ENCODE data around the gene ELMO3.
A peak's percentile ranks its signal among the peaks of the same experiment; 100 is the strongest.

ELMO3 gene

DNA sequence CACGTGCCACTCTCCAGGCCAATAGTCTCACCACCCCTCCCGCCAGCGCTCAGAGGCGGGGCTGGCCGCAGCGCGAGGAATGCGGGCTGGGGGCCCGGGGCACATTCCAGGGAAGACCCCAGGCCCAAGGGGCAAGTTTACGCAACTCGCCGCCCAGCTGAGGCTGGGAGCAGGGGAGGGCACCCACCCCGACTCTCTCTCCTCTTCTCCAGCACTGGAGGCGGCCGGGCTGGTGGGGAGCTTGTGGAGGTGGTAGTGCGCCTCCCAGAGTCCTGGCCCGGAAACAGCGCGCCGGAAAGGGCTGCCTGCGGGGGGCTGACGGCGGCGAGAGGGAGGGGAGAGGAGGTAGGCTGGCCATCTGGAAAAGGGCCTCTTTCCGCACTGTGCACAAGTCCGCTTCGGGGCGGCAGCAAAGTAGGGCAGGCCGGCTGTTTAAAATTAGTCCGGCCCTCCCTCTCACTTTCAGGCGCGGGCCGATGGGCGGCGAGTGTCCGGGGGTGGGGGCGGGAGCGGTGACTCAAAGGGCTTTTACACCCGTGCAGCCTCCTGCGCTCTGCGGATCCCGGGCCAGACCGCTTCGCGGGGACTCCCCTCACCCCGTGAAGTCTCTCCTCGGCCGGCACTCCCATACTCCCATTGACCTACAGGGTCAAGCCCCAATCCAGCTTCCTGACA, 47.3 kb downstream of the ELMO3 start:
- in situ Hi-C loops (cut with MboI; ENCODE audit: low pct_unique_long_range_greater_than_20kb, low sequenced_read_pairs, unreplicated experiment): no loop called here
- DNase-seq (ENCODE audit: low spot score): peak; percentile 82
- TF ChIP-seq, protein P1, sequence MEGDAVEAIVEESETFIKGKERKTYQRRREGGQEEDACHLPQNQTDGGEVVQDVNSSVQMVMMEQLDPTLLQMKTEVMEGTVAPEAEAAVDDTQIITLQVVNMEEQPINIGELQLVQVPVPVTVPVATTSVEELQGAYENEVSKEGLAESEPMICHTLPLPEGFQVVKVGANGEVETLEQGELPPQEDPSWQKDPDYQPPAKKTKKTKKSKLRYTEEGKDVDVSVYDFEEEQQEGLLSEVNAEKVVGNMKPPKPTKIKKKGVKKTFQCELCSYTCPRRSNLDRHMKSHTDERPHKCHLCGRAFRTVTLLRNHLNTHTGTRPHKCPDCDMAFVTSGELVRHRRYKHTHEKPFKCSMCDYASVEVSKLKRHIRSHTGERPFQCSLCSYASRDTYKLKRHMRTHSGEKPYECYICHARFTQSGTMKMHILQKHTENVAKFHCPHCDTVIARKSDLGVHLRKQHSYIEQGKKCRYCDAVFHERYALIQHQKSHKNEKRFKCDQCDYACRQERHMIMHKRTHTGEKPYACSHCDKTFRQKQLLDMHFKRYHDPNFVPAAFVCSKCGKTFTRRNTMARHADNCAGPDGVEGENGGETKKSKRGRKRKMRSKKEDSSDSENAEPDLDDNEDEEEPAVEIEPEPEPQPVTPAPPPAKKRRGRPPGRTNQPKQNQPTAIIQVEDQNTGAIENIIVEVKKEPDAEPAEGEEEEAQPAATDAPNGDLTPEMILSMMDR (IDR thresholded peaks at IDR 0.05; ENCODE audit: extremely low read depth, insufficient read depth, missing control alignments): peak; percentile 57

DNA sequence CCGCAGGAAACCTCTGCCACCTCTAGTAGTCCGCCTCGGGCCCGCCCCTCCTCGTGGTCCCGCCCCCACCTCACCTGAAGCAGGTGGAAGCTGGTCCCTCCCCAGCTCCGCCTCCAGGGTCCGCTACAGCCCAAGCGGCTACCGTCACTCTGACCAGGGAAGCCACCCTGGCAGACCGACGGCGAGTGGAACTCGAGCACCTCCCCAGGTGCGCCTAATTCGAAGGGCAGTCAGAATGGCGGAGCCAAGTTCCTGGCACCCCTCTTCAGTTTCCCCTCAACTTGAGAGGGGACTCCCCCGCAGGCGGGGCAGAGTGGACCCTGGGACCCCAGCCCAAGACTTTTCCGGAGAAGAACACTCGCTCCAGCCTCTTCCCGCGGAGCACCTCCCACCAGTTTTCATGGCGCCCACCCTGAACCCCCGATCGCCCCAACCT, 47.8 kb downstream of the ELMO3 start:
- in situ Hi-C loops (cut with MboI; ENCODE audit: low pct_unique_long_range_greater_than_20kb, low sequenced_read_pairs, unreplicated experiment): no loop called here
- TF ChIP-seq, protein P1 (IDR thresholded peaks at IDR 0.05; ENCODE audit: extremely low read depth, insufficient read depth, missing control alignments): peak; percentile 18
- DNase-seq (ENCODE audit: low spot score): peak; percentile 62

DNA sequence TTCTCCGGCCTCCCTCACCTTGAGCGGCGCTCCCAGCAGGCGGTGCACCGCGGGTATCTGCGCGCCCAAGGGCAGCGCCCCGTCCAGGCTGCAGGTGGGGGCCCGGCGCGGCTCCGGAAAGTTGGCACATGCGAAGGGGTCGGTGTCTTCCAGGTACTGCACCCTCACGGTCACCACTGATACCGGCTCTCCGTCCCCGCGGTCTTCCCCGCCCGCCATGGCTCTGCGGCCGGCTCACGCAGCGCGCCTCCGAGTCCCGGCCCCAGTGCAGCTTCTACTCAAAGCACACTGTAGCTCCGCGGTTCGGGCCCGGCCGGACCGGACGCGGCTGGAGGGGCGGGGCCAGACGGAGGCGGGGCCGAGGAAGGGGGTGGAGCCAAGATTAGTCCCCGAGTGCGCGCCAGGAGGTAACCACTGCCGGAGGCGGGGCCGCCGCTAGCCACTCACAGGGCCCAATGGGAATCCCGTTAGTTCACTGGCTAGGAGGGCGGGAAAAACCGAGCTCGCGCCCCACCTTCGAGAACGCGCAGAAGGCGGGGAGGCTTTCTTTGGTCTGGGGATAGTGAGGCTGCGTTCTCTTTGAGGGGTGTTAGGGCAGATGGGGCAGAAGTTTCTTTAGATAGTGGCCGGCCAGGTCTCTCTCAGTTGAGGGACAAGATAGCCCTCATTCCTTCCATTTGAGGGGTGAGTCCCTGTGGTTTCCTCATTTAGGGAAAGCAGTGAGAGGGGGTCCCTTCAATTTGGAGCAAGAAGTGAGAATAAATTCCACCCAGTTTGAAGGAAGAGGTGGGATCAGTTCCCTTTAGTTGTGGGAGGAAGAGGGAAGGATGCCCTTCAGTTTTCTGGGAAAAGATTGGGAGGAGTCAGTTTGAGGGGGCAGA, 48.5 kb downstream of the ELMO3 start, which contains the start of gene FHOD1:
Gene FHOD1, minus strand, starts transcription at position 290 of the 881 bp plus-strand sequence. Its CDS starts 71 bp downstream, at position 219.
- TF ChIP-seq, protein P1 (IDR thresholded peaks at IDR 0.05; ENCODE audit: extremely low read depth, insufficient read depth, missing control alignments): no peak
- DNase-seq (ENCODE audit: low spot score): peak; percentile 98
- in situ Hi-C loops (cut with MboI; ENCODE audit: low pct_unique_long_range_greater_than_20kb, low sequenced_read_pairs, unreplicated experiment): no loop called here

DNA sequence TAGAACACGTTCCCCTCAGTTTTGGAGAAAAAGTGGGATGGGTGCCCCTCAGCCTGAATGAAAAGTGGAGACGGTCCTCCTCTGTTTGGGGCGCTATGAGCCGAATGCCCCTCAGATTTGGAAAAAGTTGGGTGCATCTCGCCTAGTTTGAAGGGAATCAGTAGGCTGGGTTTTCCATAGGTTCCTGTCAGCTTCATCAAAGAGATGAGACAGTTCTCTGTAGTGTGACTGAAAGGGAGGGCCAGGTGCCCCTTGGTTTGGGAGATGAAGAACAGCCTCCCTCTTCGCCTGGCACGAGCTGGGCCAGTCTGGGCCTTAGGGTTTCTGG, 49.1 kb downstream of the ELMO3 start:
- TF ChIP-seq, protein P1 (IDR thresholded peaks at IDR 0.05; ENCODE audit: extremely low read depth, insufficient read depth, missing control alignments): no peak
- DNase-seq (ENCODE audit: low spot score): no peak
- in situ Hi-C loops (cut with MboI; ENCODE audit: low pct_unique_long_range_greater_than_20kb, low sequenced_read_pairs, unreplicated experiment): no loop called here

DNA sequence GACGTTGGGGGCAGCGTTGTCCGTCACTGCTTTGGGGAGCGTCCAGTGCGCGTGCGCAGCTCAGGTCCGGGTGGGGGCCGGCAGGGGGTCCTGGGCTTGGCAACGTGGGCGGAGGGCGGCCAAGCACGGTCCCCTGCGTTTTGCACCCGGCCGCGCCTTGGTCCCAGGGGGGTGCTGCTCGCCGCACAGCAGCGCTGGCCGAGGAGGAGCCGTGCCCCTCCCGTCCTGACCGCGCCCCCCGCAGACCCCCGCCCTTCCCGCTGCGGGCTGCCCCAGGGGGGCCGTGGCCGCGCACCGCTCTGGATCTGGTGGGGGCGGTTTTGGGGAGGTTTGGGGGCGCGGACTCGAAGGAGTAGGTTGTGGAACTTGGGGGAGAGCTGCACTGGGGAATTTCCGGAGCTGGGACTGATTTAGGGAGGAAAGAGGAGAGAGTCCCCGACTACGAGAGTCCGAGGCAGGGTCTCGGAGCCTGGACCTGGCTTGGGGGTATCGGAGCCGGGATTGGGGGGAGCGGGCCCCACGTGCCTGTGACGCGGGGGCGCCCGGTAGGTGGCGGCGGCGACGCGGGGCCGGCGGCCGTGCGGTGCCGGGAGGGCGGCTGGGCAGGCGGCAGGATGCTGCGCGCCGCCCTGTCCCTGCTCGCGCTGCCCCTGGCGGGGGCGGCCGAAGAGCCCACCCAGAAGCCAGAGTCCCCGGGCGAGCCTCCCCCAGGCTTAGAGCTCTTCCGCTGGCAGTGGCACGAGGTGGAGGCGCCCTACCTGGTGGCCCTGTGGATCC, 49.7 kb downstream of the ELMO3 start, which contains the start of gene SLC9A5:
Gene SLC9A5, plus strand, starts transcription at position 579 of the 777 bp plus-strand sequence. Its CDS starts 36 bp downstream, at position 615.
- TF ChIP-seq, protein P1 (IDR thresholded peaks at IDR 0.05; ENCODE audit: extremely low read depth, insufficient read depth, missing control alignments): peak; percentile 23
- DNase-seq (ENCODE audit: low spot score): peak; percentile 72
- in situ Hi-C loops (cut with MboI; ENCODE audit: low pct_unique_long_range_greater_than_20kb, low sequenced_read_pairs, unreplicated experiment): no loop called here

Measured in GM13977 (cell line).